HCT116 (cell line): ENCODE data around the gene GGCX. TPM values are rescaled to one million over a fixed set of nuclear protein-coding genes. Genes with fewer than 3 reads are reported as not detected.

Experiments used
- ATAC-seq: fragments of 200-7000 bp; cut with Tn5 transposase; 2 replicates; pipeline ENCODE4 v1.9.1; 2020; ENCODE audit warnings: mild to moderate bottlenecking, moderate library complexity
- BruUV-seq: library from RNA; stranded (reverse); fragments of 400-500 nt; replicated peaks from 2 replicates; lab custom pipeline; 2021; lab: Mats Ljungman, UMichigan
- CTCF ChIA-PET: fragments of 300-600 bp; sonication (Branson Sonifier 250); formaldehyde crosslinking; loops from one replicate; lab custom pipeline; 2021; ENCODE audit warnings: antibody characterized with exemption; lab: Charles Lee
- POLR2A ChIA-PET: fragments of 300-600, 350-600 bp; sonication (Branson Sonifier 250); formaldehyde crosslinking; loops from one replicate; lab custom pipeline; 2021; ENCODE audit warnings: antibody characterized with exemption; lab: Charles Lee
- RAD21 ChIA-PET, 2 experiments: fragments of 300-600 bp; sonication (Branson Sonifier 250); formaldehyde crosslinking; loops; one replicate each; lab custom pipeline; 2023; ENCODE audit warnings: low total read pairs in 2 of 2; ENCODE audit not compliant: uncharacterized antibody in 2 of 2, unreplicated experiment in 2 of 2, low non-redundant PET in 1 of 2; lab: Charles Lee
- DNase-seq: peaks from one replicate; pipeline ENCODE4 v3.0.0-alpha.2; 2010; ENCODE audit warnings: low read depth, low spot score
- H2AFZ ChIP-seq: fragments of 200-600 bp; shearing (Covaris generic), sonication (generic); 2 replicates; pipeline ENCODE4 v1.6.1; 2017; ENCODE audit warnings: low read depth, mixed run types, mixed read lengths, antibody characterized with exemption, low read length; ENCODE audit not compliant: poor library complexity, severe bottlenecking
- H3K27ac ChIP-seq: 2 replicates; pipeline ENCODE4 v1.5.1; 2012; ENCODE audit warnings: low read depth, low read length
- H3K27me3 ChIP-seq: fragments of 200-600 bp; sonication (generic); 2 replicates; pipeline ENCODE4 v1.6.1; 2016; ENCODE audit warnings: mixed run types, low read length, mixed read lengths; ENCODE audit not compliant: insufficient read depth
- H3K36me3 ChIP-seq, 2 experiments: fragments of 200-500 bp in 1 of 2; fragments of 200-600 bp in 1 of 2; sonication (Bioruptor generic) in 1 of 2; sonication (generic) in 1 of 2; 2 replicates each; pipeline versions ENCODE4 v1.5.1 to v1.6.1; 2014 to 2016; ENCODE audit warnings: low read length in 2 of 2, inconsistent platforms in 1 of 2, mixed read lengths in 1 of 2, mixed run types in 1 of 2; ENCODE audit not compliant: insufficient read depth in 2 of 2, control insufficient read depth in 1 of 2
- H3K4me1 ChIP-seq, 2 experiments: fragments of 200-600 bp in 1 of 2; sonication (generic) in 1 of 2; 2 replicates each; pipeline versions ENCODE4 v1.5.1 to v1.6.1; 2012 to 2017; ENCODE audit warnings: low read length in 2 of 2, inconsistent platforms in 1 of 2, mild to moderate bottlenecking in 1 of 2, mixed read lengths in 1 of 2, mixed run types in 1 of 2, moderate library complexity in 1 of 2; ENCODE audit not compliant: insufficient read depth in 2 of 2, control insufficient read depth in 1 of 2
- H3K4me2 ChIP-seq: fragments of 200-600 bp; sonication (generic); 2 replicates; pipeline ENCODE4 v1.6.1; 2017; ENCODE audit warnings: mixed run types, low read length, mixed read lengths
- H3K4me3 ChIP-seq, 2 experiments: fragments of 200-600 bp in 1 of 2; sonication (generic) in 1 of 2; replicated peaks in 1 of 2; 2 replicates each; pipeline ENCODE4 v1.5.1; 2011 to 2016; ENCODE audit warnings: low read length in 2 of 2, control low read depth in 1 of 2, low read depth in 1 of 2, mild to moderate bottlenecking in 1 of 2, mixed read lengths in 1 of 2, mixed run types in 1 of 2
- H3K79me2 ChIP-seq: fragments of 200-600 bp; sonication (generic); 2 replicates; pipeline ENCODE4 v1.6.1; 2017; ENCODE audit warnings: mild to moderate bottlenecking, mixed run types, low read length, moderate library complexity, mixed read lengths; ENCODE audit not compliant: insufficient read depth
- H3K9ac ChIP-seq: fragments of 200-600 bp; sonication (generic); 2 replicates; pipeline ENCODE4 v1.6.1; 2016; ENCODE audit warnings: low read length, mixed read lengths
- H3K9me2 ChIP-seq: fragments of 200-600 bp; sonication (generic), shearing (Covaris generic); 2 replicates; pipeline ENCODE4 v1.6.1; 2017; ENCODE audit warnings: mixed run types, mild to moderate bottlenecking, moderate library complexity; ENCODE audit not compliant: insufficient read depth
- H3K9me3 ChIP-seq, 2 experiments: fragments of 200-500 bp in 1 of 2; fragments of 200-600 bp in 1 of 2; sonication (Bioruptor generic) in 1 of 2; sonication (generic) in 1 of 2; 2 replicates each; pipeline ENCODE4 v1.6.1; 2014 to 2017; ENCODE audit warnings: low read length in 2 of 2, mixed read lengths in 2 of 2, inconsistent platforms in 1 of 2, low read depth in 1 of 2, mild to moderate bottlenecking in 1 of 2, mixed run types in 1 of 2, moderate library complexity in 1 of 2; ENCODE audit not compliant: control insufficient read depth in 1 of 2, insufficient read depth in 1 of 2
- H4K20me1 ChIP-seq: fragments of 200-600 bp; sonication (generic), shearing (Covaris generic); 2 replicates; pipeline ENCODE4 v1.6.1; 2017; ENCODE audit warnings: mixed run types, mild to moderate bottlenecking, moderate library complexity; ENCODE audit not compliant: insufficient read depth
- POLR2AphosphoS5 ChIP-seq: IDR thresholded peaks from 2 replicates; pipeline ENCODE4 v1.6.1; 2011; ENCODE audit warnings: mild to moderate bottlenecking, low read depth, low read length, moderate library complexity
- SP1 ChIP-seq: IDR thresholded peaks from 2 replicates; pipeline ENCODE4 v1.6.1; 2012; ENCODE audit warnings: low read depth
- ZFX ChIP-seq: fragments of 450-650 bp; IDR thresholded peaks from 2 replicates; pipeline ENCODE4 v1.6.1; 2017
- intact Hi-C: fragments of 100-400 bp; cut with micrococcal nuclease; formaldehyde crosslinking; loops from 2 replicates; pipeline ENCODE4 v1.10.0; 2022
- total RNA-seq: library from RNA; stranded (reverse); gene quantifications from one replicate; pipeline ENCODE4 v1.2.1, GENCODE V29; 2021; ENCODE audit not compliant: unreplicated experiment

GGCX gene
- total RNA-seq, 1 experiment from 2014 or later: 43.5 TPM

- Histone ChIP-seq H3K36me3 (peaks cover 16 to 56% of the 10 kb centered on the region in 2 experiments; a peak in 3 of 4 replicates), H3K4me3 (no peak overlapping the region), H3K4me1 (peaks cover 0 to 9% of the 10 kb centered on the region in 2 experiments; a peak in 1 of 4 replicates), H3K79me2 (peaks cover 6% of the 10 kb centered on the region), H4K20me1 (peaks cover 10% of the 10 kb centered on the region; the same call in 1 of the 2 replicates), H3K4me2 (no peak overlapping the region), H3K27me3 (no peaks in the 10 kb centered on the region), H3K27ac (no peak overlapping the region), H3K9me3 (no peaks in the 10 kb centered on the region), H3K9me2 (no peaks in the 10 kb centered on the region), H2AFZ (no peak overlapping the region), H3K9ac (no peak overlapping the region)
- DNase-seq (no peak), ATAC-seq (no peak)
- intact Hi-C loops: no loop called here
- POLR2A ChIA-PET: interaction anchor here (1.1 to 15.3 kb wide), 8 partner anchors 8 to 157 kb away, joined by 3 to 236 read pairs (median 3); partner anchors contain the start of genes MAT2A and SH2D6
- no TSS peak for BruUV-seq
- RAD21 ChIA-PET: interaction anchor here in 1 of 2 experiments (1.4 kb wide), 1 partner anchor 128 kb away, joined by 3 read pairs; no protein-coding TSS in a partner anchor
- CTCF ChIA-PET: interaction anchor here (0.9 to 5.0 kb wide), 3 partner anchors 9 to 128 kb away, joined by 3 to 118 read pairs (median 3); partner anchors contain the start of genes MAT2A and SH2D6
- TF ChIP-seq SP1 (no peak), POLR2AphosphoS5 (0 out of 2 replicates have a peak, but pooled peaks have one; percentile 2)
- TF ChIP-seq, all 23 proteins: peak for 1
Observed at GRCh38 chr2:85547859-85548607, 13.3 kb downstream of the GGCX start.

GRCh38 chr2:85547089-85547858 is 14.0 kb downstream of the GGCX start:
- DNase-seq: no peak
- peaks cover 0 to 12% of the 10 kb centered on the region in 2 experiments; a peak in 1 of 4 replicates for H3K4me1 ChIP-seq
- H3K27ac ChIP-seq: peak overlapping the region; percentile 34; the same call in 1 of the 2 replicates
- ChIA-PET CTCF (interaction anchor here (2.0 to 5.0 kb wide), 2 partner anchors 126 to 127 kb away, joined by 6 to 118 read pairs; partner anchors contain the start of gene SH2D6), POLR2A (interaction anchor here (1.0 to 15.3 kb wide), 16 partner anchors 7 to 156 kb away, joined by 3 to 236 read pairs (median 4); partner anchors contain the start of genes GGCX, MAT2A and SH2D6), RAD21 (interaction anchor here in 1 of 2 experiments (1.4 kb wide), 1 partner anchor 127 kb away, joined by 3 read pairs; no protein-coding TSS in a partner anchor)
- intact Hi-C loops: no loop called here
- TF ChIP-seq POLR2AphosphoS5 (peak; percentile 69), ZFX (no peak)
- H3K9me2 ChIP-seq: no peaks in the 10 kb centered on the region
- no TSS peak for BruUV-seq
- H3K36me3 ChIP-seq: peaks cover 21 to 56% of the 10 kb centered on the region in 2 experiments
- H3K9ac ChIP-seq: no peak overlapping the region
- no peak overlapping the region for H3K4me2 ChIP-seq
- no peak overlapping the region for H3K4me3 ChIP-seq
- peaks cover 13% of the 10 kb centered on the region for H3K79me2 ChIP-seq
- H2AFZ ChIP-seq: no peak overlapping the region
- peak; percentile 5; the same call in 1 of the 2 replicates for ATAC-seq
- H4K20me1 ChIP-seq: peaks cover 18% of the 10 kb centered on the region; the same call in 1 of the 2 replicates
- H3K27me3 ChIP-seq: no peaks in the 10 kb centered on the region
- H3K9me3 ChIP-seq: no peaks in the 10 kb centered on the region
